Endothelial cell of umbilical vein (primary cell): ENCODE data around the gene UGT1A9. TPM values are rescaled to one million over a fixed set of nuclear protein-coding genes. Genes with fewer than 3 reads are reported as not detected.
"Not testable (repeated sequence)": the region's sequence is repeated elsewhere in the genome, so short reads cannot be mapped to it uniquely, and the experiment has no call there.

ENCODE experiments used
- BruUV-seq: library from RNA; stranded (reverse); fragments of 400-500 nt; replicated peaks from 2 replicates; lab custom pipeline; 2021; lab: Mats Ljungman, UMichigan
- CTCF ChIA-PET: fragments of 300-600, 350-600 bp; sonication (Branson Sonifier 250); formaldehyde crosslinking; loops from one replicate; lab custom pipeline; 2021; ENCODE audit warnings: antibody characterized with exemption, inconsistent platforms; lab: Charles Lee
- POLR2A ChIA-PET: fragments of 300-600, 350-600 bp; sonication (Branson Sonifier 250); formaldehyde crosslinking; loops from one replicate; lab custom pipeline; 2021; ENCODE audit warnings: antibody characterized with exemption, inconsistent platforms; lab: Charles Lee
- DNase-seq: peaks from one replicate; pipeline ENCODE4 v3.0.0-alpha.2; 2011; ENCODE audit warnings: low read depth, low spot score
- FAIRE-seq: peaks from 2 replicates; lab custom pipeline; 2011; peaks lifted over from hg19 to GRCh38; lab: Jason Lieb, UNC
- H2AFZ ChIP-seq: 2 replicates; pipeline ENCODE4 v1.6.0; 2012; ENCODE audit warnings: low read depth, low read length, control low read depth, inconsistent platforms
- H3K27ac ChIP-seq: 2 replicates; pipeline ENCODE4 v1.5.1; 2011; ENCODE audit warnings: low read depth, mild to moderate bottlenecking, control low read depth, low read length, moderate library complexity; ENCODE audit not compliant: insufficient read depth
- H3K27me3 ChIP-seq, 2 experiments: 2 replicates each; pipeline versions ENCODE4 v1.6.0 to v1.6.1; 2011; ENCODE audit warnings: low read length in 2 of 2, mixed read lengths in 1 of 2; ENCODE audit not compliant: control insufficient read depth in 2 of 2, insufficient read depth in 2 of 2
- H3K36me3 ChIP-seq, 2 experiments: 2 replicates in 1 of 2; 3 replicates in 1 of 2; pipeline ENCODE4 v1.5.1; 2011; ENCODE audit warnings: low read length in 2 of 2, mild to moderate bottlenecking in 1 of 2, moderate library complexity in 1 of 2; ENCODE audit not compliant: control insufficient read depth in 2 of 2, insufficient read depth in 2 of 2; ENCODE audit errors: extremely low read depth in 1 of 2
- H3K4me1 ChIP-seq: 3 replicates; pipeline ENCODE4 v1.5.1; 2011; ENCODE audit warnings: mild to moderate bottlenecking, low read length; ENCODE audit not compliant: control insufficient read depth, insufficient read depth; ENCODE audit errors: extremely low read depth
- H3K4me2 ChIP-seq: 2 replicates; pipeline ENCODE4 v1.6.1; 2011; ENCODE audit warnings: low read length, control low read depth, mixed read lengths; ENCODE audit not compliant: insufficient read depth
- H3K4me3 ChIP-seq, 3 experiments: fragments of 200-600 bp in 1 of 3; sonication (generic), shearing (Covaris generic) in 1 of 3; replicated peaks in 1 of 3; 2 replicates each; pipeline ENCODE4 v1.5.1; 2011 to 2016; ENCODE audit warnings: control low read depth in 3 of 3, low read length in 3 of 3, mild to moderate bottlenecking in 2 of 3, inconsistent platforms in 1 of 3, low read depth in 1 of 3, moderate library complexity in 1 of 3; ENCODE audit not compliant: insufficient read depth in 1 of 3
- H3K79me2 ChIP-seq: 2 replicates; pipeline ENCODE4 v1.6.0; 2012; ENCODE audit warnings: low read length, inconsistent platforms; ENCODE audit not compliant: control insufficient read depth, insufficient read depth
- H3K9ac ChIP-seq: replicated peaks from 2 replicates; pipeline ENCODE3; 2011; ENCODE audit warnings: low read length, control low read depth; ENCODE audit not compliant: insufficient read depth; ENCODE audit errors: extremely low read depth
- H3K9me1 ChIP-seq: replicated peaks from 3 replicates; pipeline ENCODE4 v1.6.0; 2011; ENCODE audit warnings: mild to moderate bottlenecking, low read length; ENCODE audit not compliant: control insufficient read depth, insufficient read depth; ENCODE audit errors: extremely low read depth
- H3K9me3 ChIP-seq: replicated peaks from 2 replicates; pipeline ENCODE4 v1.5.1; 2012; ENCODE audit warnings: low read length, inconsistent platforms; ENCODE audit not compliant: control insufficient read depth, insufficient read depth
- H4K20me1 ChIP-seq: replicated peaks from 2 replicates; pipeline ENCODE3; 2011; ENCODE audit warnings: mild to moderate bottlenecking, low read length; ENCODE audit not compliant: control insufficient read depth, insufficient read depth; ENCODE audit errors: extremely low read depth
- CTCF ChIP-seq, 2 donors: IDR thresholded peaks; 1 replicate in 1 of 2; 2 replicates in 1 of 2; pipeline ENCODE4 v1.5.1; 2011; ENCODE audit warnings: low read length in 2 of 2, mild to moderate bottlenecking in 2 of 2, moderate library complexity in 2 of 2, control low read depth in 1 of 2, inconsistent platforms in 1 of 2, low read depth in 1 of 2; ENCODE audit not compliant: insufficient read depth in 1 of 2; ENCODE audit errors: extremely low read depth in 1 of 2
- FOS ChIP-seq: IDR thresholded peaks from 2 replicates; pipeline ENCODE4 v1.6.1; 2011; ENCODE audit warnings: mild to moderate bottlenecking, low read length, moderate library complexity, borderline replicate concordance; ENCODE audit not compliant: insufficient read depth
- dilution Hi-C: fragments of 300-500 bp; cut with MboI; formaldehyde crosslinking; loops from one replicate; pipeline ENCODE4 v1.15.0; 2019; ENCODE audit warnings: low sequenced_read_pairs; ENCODE audit not compliant: extremely low pct_ligation_motif_present
- intact Hi-C: fragments of 100-400 bp; cut with micrococcal nuclease; formaldehyde crosslinking; loops from one replicate; pipeline ENCODE4 v1.10.0; 2022
- polyA plus RNA-seq, 4 experiments: library from polyadenylated mRNA; depleted of rRNA in 3 of 4; stranded (reverse) in 3 of 4; unstranded in 1 of 4; fragments of >200 nt; gene quantifications; 2 replicates each; pipeline versions ENCODE4 v1.2.1 to v1.2.3, GENCODE V29; 2011 to 2012; ENCODE audit warnings: missing spikeins in 1 of 4
- total RNA-seq: library from RNA; stranded (reverse); gene quantifications from 2 replicates; pipeline ENCODE4 v1.2.3, GENCODE V29; 2021

The UGT1A9 gene
- total and polyA plus RNA-seq, 2 donors (not counting 3 experiments of a cell fraction or from before 2014, with no cell fraction given), result not detected

GRCh38 chr2:233643128-233643527 is 28.6 kb upstream of the UGT1A9 start:
- Histone ChIP-seq H3K36me3 (no peaks in the 10 kb centered on the region), H2AFZ (no peak overlapping the region), H3K27me3 (no peaks in the 10 kb centered on the region), H3K9me1 (no peaks in the 10 kb centered on the region), H3K4me2 (no peak overlapping the region), H3K4me1 (no peaks in the 10 kb centered on the region), H3K9me3 (no peaks in the 10 kb centered on the region), H3K4me3 (no peak overlapping the region), H3K27ac (no peak overlapping the region), H3K79me2 (no peaks in the 10 kb centered on the region), H4K20me1 (no peaks in the 10 kb centered on the region), H3K9ac (no peak overlapping the region)
- DNase-seq (peak; percentile 13), FAIRE-seq (no peak)
- peak; percentile 6 to 35 for TF ChIP-seq CTCF (IDR thresholded peaks at IDR 0.05; ENCODE audit: extremely low read depth in 1 of 2, insufficient read depth in 1 of 2, low read depth in 1 of 2, low read length in 2 of 2)
- TF ChIP-seq FOS, result no peak
- dilution Hi-C loops, result no loop called here
- CTCF ChIA-PET, result interaction anchor here (1.4 kb wide), 1 partner anchor 194 kb away, joined by 3 read pairs; no protein-coding TSS in a partner anchor
- POLR2A ChIA-PET, result no interaction called here
- intact Hi-C loops, result no loop called here
- no TSS peak for BruUV-seq

GRCh38 chr2:233646033-233646432 is 25.7 kb upstream of the UGT1A9 start:
- intact Hi-C loops, H3K4me2 ChIP-seq, BruUV-seq, H3K9me3 ChIP-seq, H3K9me1 ChIP-seq, H4K20me1 ChIP-seq, H3K79me2 ChIP-seq, H3K4me3 ChIP-seq, POLR2A ChIA-PET, H3K27me3 ChIP-seq, H3K9ac ChIP-seq, CTCF ChIA-PET, H3K4me1 ChIP-seq, H3K36me3 ChIP-seq, H3K27ac ChIP-seq, FAIRE-seq, H2AFZ ChIP-seq, DNase-seq, dilution Hi-C loops: not testable (repeated sequence)
